Bone marrow (tissue), 2 donors: ENCODE measurements around the gene FABP1.

ENCODE experiments used
- DNase-seq, 2 donors: peaks; one replicate each; lab custom pipeline; 2025; lab: John Stamatoyannopoulos, UW

Gene FABP1

GRCh38 chr2:88081924-88082608, 45.8 kb downstream of the FABP1 start:
- DNase-seq = no peak

GRCh38 chr2:88080545-88080944, 47.3 kb downstream of the FABP1 start:
- DNase-seq = no peak

GRCh38 chr2:88078643-88079172, 49.2 kb downstream of the FABP1 start:
- DNase-seq = no peak

GRCh38 chr2:88077080-88077479, 50.8 kb downstream of the FABP1 start:
- DNase-seq = no peak

- DNase-seq = no peak
These were observed 53.0 kb downstream of the FABP1 start for GRCh38 chr2:88074854-88075292.

- no peak for DNase-seq
These were observed 53.7 kb downstream of the FABP1 start for GRCh38 chr2:88074150-88074549.
